GM10266 (cell line): ENCODE measurements around the gene HOXC10.

Experiments
- DNase-seq: peaks from one replicate; pipeline ENCODE4 v3.0.0; 2012; ENCODE audit errors: extremely low spot score
- TF ChIP-seq, protein P1 (sequence below): IDR thresholded peaks from 2 replicates; pipeline ENCODE4 v1.5.1; 2012; ENCODE audit warnings: mild to moderate bottlenecking, low read depth; ENCODE audit not compliant: control insufficient read depth, insufficient read depth; ENCODE audit errors: missing control alignments

HOXC10 gene

DNA sequence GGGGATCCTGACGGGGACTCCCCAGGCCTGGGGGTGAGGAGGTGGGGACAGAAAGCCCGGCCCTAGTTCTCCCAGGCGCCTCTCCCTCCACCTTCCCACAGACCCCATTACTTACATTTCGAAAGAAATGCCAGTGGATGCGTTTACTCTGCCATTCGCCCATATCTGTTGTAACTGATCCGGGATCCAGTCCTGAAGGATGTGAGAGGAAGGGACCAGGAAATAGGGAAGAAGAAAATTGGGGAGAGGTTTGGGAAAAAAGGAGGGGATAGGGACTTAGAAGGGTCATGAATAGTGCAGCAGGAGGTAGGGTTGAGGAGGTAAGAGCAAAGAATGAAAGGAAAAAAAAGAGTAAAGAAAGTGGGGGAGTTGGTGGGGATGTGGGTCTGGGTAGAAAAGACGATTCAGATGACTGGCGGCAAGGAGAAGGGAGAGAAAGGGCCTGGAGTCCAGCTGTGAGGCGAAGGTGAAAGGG, 29.1 kb upstream of the HOXC10 start:
- TF ChIP-seq, protein P1, sequence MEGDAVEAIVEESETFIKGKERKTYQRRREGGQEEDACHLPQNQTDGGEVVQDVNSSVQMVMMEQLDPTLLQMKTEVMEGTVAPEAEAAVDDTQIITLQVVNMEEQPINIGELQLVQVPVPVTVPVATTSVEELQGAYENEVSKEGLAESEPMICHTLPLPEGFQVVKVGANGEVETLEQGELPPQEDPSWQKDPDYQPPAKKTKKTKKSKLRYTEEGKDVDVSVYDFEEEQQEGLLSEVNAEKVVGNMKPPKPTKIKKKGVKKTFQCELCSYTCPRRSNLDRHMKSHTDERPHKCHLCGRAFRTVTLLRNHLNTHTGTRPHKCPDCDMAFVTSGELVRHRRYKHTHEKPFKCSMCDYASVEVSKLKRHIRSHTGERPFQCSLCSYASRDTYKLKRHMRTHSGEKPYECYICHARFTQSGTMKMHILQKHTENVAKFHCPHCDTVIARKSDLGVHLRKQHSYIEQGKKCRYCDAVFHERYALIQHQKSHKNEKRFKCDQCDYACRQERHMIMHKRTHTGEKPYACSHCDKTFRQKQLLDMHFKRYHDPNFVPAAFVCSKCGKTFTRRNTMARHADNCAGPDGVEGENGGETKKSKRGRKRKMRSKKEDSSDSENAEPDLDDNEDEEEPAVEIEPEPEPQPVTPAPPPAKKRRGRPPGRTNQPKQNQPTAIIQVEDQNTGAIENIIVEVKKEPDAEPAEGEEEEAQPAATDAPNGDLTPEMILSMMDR = no peak
- no peak for DNase-seq

DNA sequence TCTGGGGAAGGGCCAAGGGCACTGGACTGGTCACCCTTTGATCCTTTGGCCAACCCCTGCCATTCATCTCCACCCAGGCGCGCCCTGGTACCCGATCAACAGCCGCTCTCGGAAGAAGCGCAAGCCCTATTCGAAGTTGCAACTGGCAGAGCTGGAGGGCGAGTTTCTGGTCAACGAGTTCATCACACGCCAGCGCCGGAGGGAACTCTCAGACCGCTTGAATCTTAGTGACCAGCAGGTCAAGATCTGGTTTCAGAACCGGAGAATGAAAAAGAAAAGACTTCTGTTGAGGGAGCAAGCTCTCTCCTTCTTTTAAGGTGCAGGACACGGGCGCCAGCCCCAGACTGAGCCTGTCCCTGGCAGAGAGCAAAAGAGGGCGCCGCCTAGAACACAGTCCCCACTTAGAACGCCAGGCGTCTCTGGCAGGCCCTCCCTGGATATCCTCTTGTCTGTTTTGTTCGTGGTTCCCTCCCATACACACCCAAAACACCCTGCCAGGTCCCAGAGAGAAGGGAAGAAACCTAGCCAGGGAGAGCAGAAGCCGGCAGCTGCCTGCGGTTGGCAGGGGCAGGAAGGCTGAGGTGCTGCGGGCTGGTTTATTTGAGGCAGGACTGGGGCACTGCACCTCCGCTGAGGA, 28.6 kb upstream of the HOXC10 start:
- DNase-seq = no peak

DNA sequence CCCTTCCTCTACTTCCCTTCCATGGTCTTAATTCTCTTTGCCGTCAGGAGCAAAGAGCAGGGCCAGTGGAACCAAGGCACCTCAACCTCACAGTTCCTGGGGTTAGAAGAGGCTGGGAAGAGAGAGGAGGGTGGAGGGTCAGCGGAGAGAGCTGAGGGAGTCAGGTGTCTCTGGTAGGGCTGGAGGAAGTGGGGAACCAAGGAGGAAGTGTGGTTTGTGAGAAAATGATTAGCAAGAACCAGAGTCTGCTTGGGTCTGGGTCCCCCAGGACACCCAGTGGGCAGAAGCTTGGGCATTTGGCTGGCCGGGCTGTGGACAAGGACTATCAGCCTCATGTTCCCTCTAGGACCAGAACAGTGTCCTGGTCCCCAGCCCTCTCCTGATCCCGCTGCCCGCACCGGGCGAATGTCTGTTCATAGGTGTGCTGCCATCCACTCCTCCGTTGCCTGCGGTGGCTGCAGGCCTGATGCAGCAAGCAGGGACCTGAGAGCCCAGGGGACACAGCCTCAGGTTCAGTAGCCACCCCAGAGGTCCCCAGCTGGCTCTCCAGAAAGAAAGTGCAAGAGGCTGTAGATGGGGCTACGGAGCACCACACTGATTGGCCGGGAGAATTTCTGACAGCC, 27.9 kb upstream of the HOXC10 start:
- no peak for DNase-seq
- TF ChIP-seq, protein P1 = no peak

More for the DNA sequence above, 28.6 kb upstream of the HOXC10 start:
- TF ChIP-seq, protein P1 = no peak

DNA sequence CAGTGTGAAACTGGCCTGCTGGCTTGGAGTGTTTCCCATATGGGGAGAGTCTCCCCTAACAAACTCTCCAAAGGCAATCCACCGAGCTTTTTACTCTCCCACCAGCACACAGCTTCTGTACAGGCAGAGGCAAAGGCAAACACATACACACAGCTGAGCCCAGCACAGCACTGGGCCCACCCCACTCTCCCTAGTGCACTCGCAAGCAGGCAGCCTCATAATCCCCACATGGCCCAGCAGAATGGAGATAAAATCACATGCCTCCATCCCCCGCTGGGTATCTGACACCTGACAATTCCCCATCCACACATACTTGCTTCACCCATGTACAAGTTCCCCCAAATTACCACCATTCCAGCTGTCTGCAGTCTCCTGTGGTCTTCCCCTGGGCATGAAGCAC, 26.8 kb upstream of the HOXC10 start:
- no peak for DNase-seq
- TF ChIP-seq, protein P1 = no peak

DNA sequence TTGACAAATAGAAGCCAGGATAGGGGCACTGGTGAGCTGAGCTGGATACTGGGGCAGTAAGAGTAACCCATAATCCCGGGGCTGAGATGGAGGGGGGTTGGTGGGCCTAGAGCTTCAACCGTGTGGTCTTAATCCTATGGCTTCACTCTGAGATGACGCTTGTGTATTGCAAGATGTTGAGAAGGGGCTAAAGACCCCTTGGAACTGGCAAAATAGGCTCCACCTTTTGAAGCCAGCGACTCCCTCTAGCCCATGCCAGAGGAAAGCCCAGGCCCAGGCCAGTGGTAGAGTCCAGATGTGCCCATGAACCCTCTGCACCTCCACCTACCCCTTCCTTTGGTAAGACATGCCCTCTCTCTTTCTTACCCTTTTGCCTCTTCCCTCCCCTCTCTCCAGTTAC, 25.6 kb upstream of the HOXC10 start:
- no peak for DNase-seq
- TF ChIP-seq, protein P1 = no peak

DNA sequence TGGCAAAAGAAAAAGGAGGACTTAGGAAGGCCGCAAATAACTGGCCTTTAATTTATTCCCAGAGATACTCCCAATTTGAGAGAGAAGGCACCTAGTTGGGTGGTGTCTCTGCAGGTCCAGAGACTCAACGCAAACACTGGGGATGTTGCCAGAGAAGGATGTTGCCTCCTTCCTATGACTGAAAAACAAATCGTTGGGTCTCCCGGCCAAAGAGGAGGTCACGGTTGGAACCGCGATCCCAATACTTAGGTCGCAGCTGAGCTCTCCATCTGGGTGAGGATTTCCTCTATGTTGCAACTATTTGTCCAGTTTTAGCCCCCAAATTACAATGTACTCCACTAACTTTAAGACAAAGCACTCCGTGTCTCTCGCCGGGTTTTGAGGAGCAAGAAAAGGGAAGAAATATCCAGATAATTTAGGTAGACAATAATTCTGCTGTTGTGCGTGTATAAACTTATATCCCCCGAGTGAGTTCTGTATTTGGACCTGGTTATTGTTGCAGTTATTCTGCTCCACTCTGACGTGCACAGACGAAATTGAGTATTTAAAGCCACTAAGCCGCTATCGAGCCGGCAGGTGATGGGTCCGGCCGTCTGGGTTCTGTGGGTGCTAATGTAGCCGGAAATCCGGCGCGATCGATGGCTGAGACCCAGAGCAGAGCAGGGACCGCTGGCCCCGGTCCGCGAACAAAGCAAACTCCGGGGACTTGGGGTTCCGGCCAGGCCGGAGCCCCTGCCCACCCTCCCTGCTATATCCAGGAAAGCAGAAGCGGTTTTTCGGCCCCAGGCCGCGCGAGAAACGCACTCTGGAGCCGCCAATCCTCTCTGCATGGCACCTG, 24.5 kb upstream of the HOXC10 start:
- DNase-seq = no peak
- TF ChIP-seq, protein P1 = no peak

DNA sequence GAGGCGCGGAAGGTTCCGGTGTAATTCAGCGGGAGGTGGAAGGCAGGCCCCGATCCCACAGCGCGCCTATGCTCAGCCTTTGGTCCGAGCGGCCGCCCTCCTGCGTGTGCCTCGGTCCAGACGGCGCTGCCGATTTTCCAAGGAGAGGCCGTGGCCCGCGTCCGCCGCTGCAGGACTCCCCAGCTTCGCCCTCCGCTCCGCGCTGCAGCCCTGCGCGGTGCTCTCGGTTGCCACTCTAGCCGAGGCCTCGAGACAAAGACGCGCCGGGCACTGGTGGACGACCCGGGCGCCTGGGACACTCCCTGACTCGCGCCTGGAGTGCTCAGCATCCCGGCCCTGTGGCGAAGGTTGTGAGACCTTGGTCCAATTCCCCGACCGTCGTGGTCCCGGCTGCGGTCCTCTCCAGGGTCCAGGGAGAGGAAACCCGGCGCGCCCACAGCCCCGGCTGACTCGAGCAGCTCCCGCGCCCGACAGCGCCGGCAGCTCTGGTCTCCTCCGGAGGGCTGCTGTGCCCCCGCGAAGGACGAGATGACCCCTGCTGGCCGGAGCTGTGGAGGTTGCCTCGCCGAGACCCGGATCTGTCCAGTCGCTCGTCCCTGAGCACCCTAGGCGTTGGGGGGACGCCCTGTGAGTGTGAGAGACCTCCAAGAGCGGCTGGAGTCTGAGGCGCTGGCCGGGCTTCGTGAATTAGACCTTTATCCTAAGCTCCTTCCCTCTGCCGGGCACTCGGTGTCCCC, 23.8 kb upstream of the HOXC10 start:
- DNase-seq = no peak
- TF ChIP-seq, protein P1 = no peak
